ENCODE measurements around the gene TUBB. TPM values are rescaled to one million over a fixed set of nuclear protein-coding genes. Genes with fewer than 3 reads are reported as not detected.
A peak's percentile ranks its signal among the peaks of the same experiment; 100 is the strongest.

Gene TUBB
- total and polyA plus RNA-seq, 9 of the 15 experiments (the other 6 are each of a cell fraction or from before 2014, with no cell fraction given): 971 to 2,870 (median 1,478) TPM

DNA sequence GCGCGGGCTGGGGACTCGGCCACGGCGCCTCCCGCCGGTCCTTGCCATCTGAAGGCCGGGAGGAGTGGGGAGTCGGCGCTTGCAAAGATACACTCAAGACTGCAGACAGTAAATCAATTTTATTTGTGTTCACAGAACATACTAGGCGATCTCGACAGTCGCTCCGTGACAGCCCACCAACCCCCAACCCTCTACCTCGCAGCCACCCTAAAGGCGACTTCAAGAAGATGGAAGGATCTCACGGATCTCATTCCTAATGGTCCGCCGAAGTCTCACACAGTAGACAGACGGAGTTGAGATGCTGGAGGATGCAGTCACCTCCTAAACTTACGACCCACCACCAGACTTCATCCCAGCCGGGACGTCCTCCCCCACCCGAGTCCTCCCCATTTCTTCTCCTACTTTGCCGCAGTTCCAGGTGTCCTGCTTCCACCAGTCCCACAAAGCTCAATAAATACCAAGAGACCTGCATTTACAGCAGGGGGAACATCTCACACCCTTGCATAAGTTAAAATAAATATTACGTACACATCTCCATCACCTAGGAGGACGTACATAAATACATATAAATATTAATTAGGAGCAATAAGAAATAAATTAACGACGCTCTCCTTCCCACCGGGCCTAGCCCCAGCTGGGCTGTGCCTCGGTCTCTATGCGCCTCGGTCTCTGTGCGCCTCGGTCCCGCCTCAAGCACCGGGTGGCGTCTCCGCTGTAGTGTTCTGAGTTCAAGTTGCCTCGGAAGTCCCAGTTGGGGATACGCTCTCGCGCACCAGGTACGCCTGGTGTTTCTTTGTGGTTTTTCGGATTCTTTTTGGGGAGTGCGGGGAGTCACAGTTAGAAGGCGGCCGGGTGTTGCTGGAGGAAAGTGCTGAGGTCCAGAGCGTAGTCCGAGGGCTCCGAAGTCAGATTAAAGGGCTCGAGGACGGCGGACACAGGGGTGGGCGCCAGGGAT is 23.2 kb downstream of the TUBB start (continued):
- TF ChIP-seq, protein P1, sequence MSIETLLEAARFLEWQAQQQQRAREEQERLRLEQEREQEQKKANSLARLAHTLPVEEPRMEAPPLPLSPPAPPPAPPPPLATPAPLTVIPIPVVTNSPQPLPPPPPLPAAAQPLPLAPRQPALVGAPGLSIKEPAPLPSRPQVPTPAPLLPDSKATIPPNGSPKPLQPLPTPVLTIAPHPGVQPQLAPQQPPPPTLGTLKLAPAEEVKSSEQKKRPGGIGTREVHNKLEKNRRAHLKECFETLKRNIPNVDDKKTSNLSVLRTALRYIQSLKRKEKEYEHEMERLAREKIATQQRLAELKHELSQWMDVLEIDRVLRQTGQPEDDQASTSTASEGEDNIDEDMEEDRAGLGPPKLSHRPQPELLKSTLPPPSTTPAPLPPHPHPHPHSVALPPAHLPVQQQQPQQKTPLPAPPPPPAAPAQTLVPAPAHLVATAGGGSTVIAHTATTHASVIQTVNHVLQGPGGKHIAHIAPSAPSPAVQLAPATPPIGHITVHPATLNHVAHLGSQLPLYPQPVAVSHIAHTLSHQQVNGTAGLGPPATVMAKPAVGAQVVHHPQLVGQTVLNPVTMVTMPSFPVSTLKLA (conservative IDR thresholded peaks at IDR 0.05): 0 out of 4 replicates have a peak, but pooled peaks of 1 of the 2 experiments have one; percentile 3
- TF ChIP-seq BRD4 (IDR thresholded peaks at IDR 0.05) (peak; percentile 78; the same call in 1 of the 2 replicates), DACH1 (IDR thresholded peaks at IDR 0.05; ENCODE audit: partially characterized antibody) (peak; percentile 49), EHMT2 (IDR thresholded peaks at IDR 0.05) (0 out of 2 replicates have a peak, but pooled peaks have one; percentile 10), BCLAF1 (IDR thresholded peaks at IDR 0.05; ENCODE audit: borderline replicate concordance in 1 of 2, control insufficient read depth in 1 of 2, low read depth in 2 of 2, low read length in 1 of 2) (0 out of 4 replicates have a peak, but pooled peaks of 1 of the 2 experiments have one; percentile 48), ZNF174 (CRISPR knock-in tag; IDR thresholded peaks at IDR 0.05) (0 out of 2 replicates have a peak, but pooled peaks have one; percentile 20), RBFOX2 (IDR thresholded peaks at IDR 0.05; ENCODE audit: low read depth, low read length) (peak; percentile 90), MYNN (IDR thresholded peaks at IDR 0.05) (no peak), MYNN (CRISPR knock-in tag; IDR thresholded peaks at IDR 0.05) (no peak), KDM5B (IDR thresholded peaks at IDR 0.05; ENCODE audit: insufficient replicate concordance, low read depth, low read length) (peak; percentile 62), NCOR1 (IDR thresholded peaks at IDR 0.05) (peak; percentile 6; the same call in 1 of the 2 replicates), BCOR (IDR thresholded peaks at IDR 0.05) (peak; percentile 89; the same call in 1 of the 2 replicates), HNRNPL (IDR thresholded peaks at IDR 0.05; ENCODE audit: low read depth, low read length) (peak; percentile 26; the same call in 1 of the 2 replicates)
- TF ChIP-seq, protein P2, sequence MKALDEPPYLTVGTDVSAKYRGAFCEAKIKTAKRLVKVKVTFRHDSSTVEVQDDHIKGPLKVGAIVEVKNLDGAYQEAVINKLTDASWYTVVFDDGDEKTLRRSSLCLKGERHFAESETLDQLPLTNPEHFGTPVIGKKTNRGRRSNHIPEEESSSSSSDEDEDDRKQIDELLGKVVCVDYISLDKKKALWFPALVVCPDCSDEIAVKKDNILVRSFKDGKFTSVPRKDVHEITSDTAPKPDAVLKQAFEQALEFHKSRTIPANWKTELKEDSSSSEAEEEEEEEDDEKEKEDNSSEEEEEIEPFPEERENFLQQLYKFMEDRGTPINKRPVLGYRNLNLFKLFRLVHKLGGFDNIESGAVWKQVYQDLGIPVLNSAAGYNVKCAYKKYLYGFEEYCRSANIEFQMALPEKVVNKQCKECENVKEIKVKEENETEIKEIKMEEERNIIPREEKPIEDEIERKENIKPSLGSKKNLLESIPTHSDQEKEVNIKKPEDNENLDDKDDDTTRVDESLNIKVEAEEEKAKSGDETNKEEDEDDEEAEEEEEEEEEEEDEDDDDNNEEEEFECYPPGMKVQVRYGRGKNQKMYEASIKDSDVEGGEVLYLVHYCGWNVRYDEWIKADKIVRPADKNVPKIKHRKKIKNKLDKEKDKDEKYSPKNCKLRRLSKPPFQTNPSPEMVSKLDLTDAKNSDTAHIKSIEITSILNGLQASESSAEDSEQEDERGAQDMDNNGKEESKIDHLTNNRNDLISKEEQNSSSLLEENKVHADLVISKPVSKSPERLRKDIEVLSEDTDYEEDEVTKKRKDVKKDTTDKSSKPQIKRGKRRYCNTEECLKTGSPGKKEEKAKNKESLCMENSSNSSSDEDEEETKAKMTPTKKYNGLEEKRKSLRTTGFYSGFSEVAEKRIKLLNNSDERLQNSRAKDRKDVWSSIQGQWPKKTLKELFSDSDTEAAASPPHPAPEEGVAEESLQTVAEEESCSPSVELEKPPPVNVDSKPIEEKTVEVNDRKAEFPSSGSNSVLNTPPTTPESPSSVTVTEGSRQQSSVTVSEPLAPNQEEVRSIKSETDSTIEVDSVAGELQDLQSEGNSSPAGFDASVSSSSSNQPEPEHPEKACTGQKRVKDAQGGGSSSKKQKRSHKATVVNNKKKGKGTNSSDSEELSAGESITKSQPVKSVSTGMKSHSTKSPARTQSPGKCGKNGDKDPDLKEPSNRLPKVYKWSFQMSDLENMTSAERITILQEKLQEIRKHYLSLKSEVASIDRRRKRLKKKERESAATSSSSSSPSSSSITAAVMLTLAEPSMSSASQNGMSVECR (CRISPR knock-in tag; IDR thresholded peaks at IDR 0.05): 0 out of 2 replicates have a peak, but pooled peaks have one; percentile 1
- TF ChIP-seq, protein P3, sequence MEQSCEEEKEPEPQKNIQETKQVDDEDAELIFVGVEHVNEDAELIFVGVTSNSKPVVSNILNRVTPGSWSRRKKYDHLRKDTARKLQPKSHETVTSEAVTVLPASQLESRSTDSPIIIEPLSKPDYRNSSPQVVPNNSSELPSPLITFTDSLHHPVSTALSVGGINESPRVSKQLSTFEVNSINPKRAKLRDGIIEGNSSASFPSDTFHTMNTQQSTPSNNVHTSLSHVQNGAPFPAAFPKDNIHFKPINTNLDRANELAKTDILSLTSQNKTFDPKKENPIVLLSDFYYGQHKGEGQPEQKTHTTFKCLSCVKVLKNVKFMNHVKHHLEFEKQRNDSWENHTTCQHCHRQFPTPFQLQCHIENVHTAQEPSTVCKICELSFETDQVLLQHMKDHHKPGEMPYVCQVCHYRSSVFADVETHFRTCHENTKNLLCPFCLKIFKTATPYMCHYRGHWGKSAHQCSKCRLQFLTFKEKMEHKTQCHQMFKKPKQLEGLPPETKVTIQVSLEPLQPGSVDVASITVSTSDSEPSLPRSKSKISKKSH (CRISPR knock-in tag; IDR thresholded peaks at IDR 0.05): no peak

Measured in K562 (cell line).